HG02798 (cell line): ENCODE measurements around the gene SPRED3.

Source experiments
- ATAC-seq: cut with Tn5 transposase; IDR thresholded peaks from one replicate; pipeline ENCODE4 v1.9.1; 2021; ENCODE audit warnings: mild to moderate bottlenecking; ENCODE audit not compliant: unreplicated experiment, poor library complexity

The SPRED3 gene

GRCh38 chr19:38442736-38443135 is 54.2 kb downstream of the SPRED3 start:
- no peak for ATAC-seq

- ATAC-seq: no peak
Measured at GRCh38 chr19:38443458-38443999, 55.0 kb downstream of the SPRED3 start.

GRCh38 chr19:38444026-38444425 is 55.5 kb downstream of the SPRED3 start:
- ATAC-seq: no peak

GRCh38 chr19:38445362-38445761 is 56.9 kb downstream of the SPRED3 start:
- ATAC-seq: no peak

GRCh38 chr19:38448225-38448624 is 59.7 kb downstream of the SPRED3 start:
- no peak for ATAC-seq
